Parathyroid adenoma (tissue), 2 donors: ENCODE measurements around the gene ZNF76.

Source experiments
- H2AFZ ChIP-seq: fragments of 300-600 bp; sonication (generic); one replicate; pipeline ENCODE4 v1.7.0; 2017; ENCODE audit warnings: antibody characterized with exemption, mild to moderate bottlenecking
- H3K27ac ChIP-seq: fragments of 300-600 bp; sonication (generic); one replicate; pipeline ENCODE4 v1.7.0; 2017
- H3K27me3 ChIP-seq: fragments of 300-600 bp; sonication (generic); one replicate; pipeline ENCODE4 v1.7.0; 2017; ENCODE audit warnings: low read length; ENCODE audit not compliant: control insufficient read depth, insufficient read depth
- H3K36me3 ChIP-seq: fragments of 300-600 bp; sonication (generic); one replicate; pipeline ENCODE4 v1.7.0; 2017; ENCODE audit warnings: low read length; ENCODE audit not compliant: control insufficient read depth, insufficient read depth
- H3K4me1 ChIP-seq: fragments of 300-600 bp; sonication (generic); one replicate; pipeline ENCODE4 v1.7.0; 2017; ENCODE audit warnings: control low read depth
- H3K4me2 ChIP-seq: fragments of 300-600 bp; sonication (generic); one replicate; pipeline ENCODE4 v1.7.0; 2017; ENCODE audit warnings: low read length
- H3K4me3 ChIP-seq: fragments of 300-600 bp; sonication (generic); one replicate; pipeline ENCODE4 v1.7.0; 2017; ENCODE audit warnings: low read depth, low read length
- H3K79me2 ChIP-seq: fragments of 300-600 bp; sonication (generic); one replicate; pipeline ENCODE4 v1.7.0; 2017; ENCODE audit warnings: control low read depth
- H3K9ac ChIP-seq: fragments of 300-600 bp; sonication (generic); one replicate; pipeline ENCODE4 v1.7.0; 2017; ENCODE audit warnings: mild to moderate bottlenecking
- H3K9me3 ChIP-seq: fragments of 300-600 bp; sonication (generic); one replicate; pipeline ENCODE4 v1.7.0; 2017; ENCODE audit warnings: low read length; ENCODE audit not compliant: control insufficient read depth
- CTCF ChIP-seq: fragments of 300-600 bp; sonication (generic); IDR thresholded peaks from one replicate; pipeline ENCODE4 v1.7.0; 2017; ENCODE audit warnings: antibody characterized with exemption, mild to moderate bottlenecking
- donor health status: primary hyperparathyroidism.

Gene ZNF76

GRCh38 chr6:35218456-35218855, 41.1 kb upstream of the ZNF76 start:
- no peak for TF ChIP-seq CTCF
- Histone ChIP-seq H3K9ac (no peak overlapping the region), H3K27ac (no peak overlapping the region), H3K27me3 (peaks cover 4% of the 10 kb centered on the region), H3K9me3 (no peaks in the 10 kb centered on the region), H3K4me1 (peaks cover 6% of the 10 kb centered on the region), H3K4me3 (no peak overlapping the region), H3K79me2 (no peaks in the 10 kb centered on the region), H2AFZ (no peak overlapping the region), H3K36me3 (no peaks in the 10 kb centered on the region), H3K4me2 (no peak overlapping the region)

- no peak overlapping the region for H3K4me3 ChIP-seq
- no peaks in the 10 kb centered on the region for H3K9me3 ChIP-seq
- peaks cover 4% of the 10 kb centered on the region for H3K4me1 ChIP-seq
- H3K4me2 ChIP-seq: no peak overlapping the region
- H3K27me3 ChIP-seq: no peaks in the 10 kb centered on the region
- no peak for TF ChIP-seq CTCF
- no peaks in the 10 kb centered on the region for H3K79me2 ChIP-seq
- H3K27ac ChIP-seq: no peak overlapping the region
- H3K9ac ChIP-seq: no peak overlapping the region
- H2AFZ ChIP-seq: no peak overlapping the region
- H3K36me3 ChIP-seq: no peaks in the 10 kb centered on the region
These were observed 39.7 kb upstream of the ZNF76 start for GRCh38 chr6:35219683-35220326.

- TF ChIP-seq CTCF: no peak
- H3K27me3 ChIP-seq: no peaks in the 10 kb centered on the region
- no peak overlapping the region for H3K27ac ChIP-seq
- no peak overlapping the region for H3K4me2 ChIP-seq
- no peaks in the 10 kb centered on the region for H3K36me3 ChIP-seq
- no peaks in the 10 kb centered on the region for H3K79me2 ChIP-seq
- no peaks in the 10 kb centered on the region for H3K9me3 ChIP-seq
- H3K4me1 ChIP-seq: peaks cover 4% of the 10 kb centered on the region
- no peak overlapping the region for H3K4me3 ChIP-seq
- H3K9ac ChIP-seq: no peak overlapping the region
- H2AFZ ChIP-seq: no peak overlapping the region
These were observed 38.8 kb upstream of the ZNF76 start for GRCh38 chr6:35220711-35221110.

- TF ChIP-seq CTCF: no peak
- no peaks in the 10 kb centered on the region for H3K36me3 ChIP-seq
- H3K79me2 ChIP-seq: no peaks in the 10 kb centered on the region
- no peaks in the 10 kb centered on the region for H3K9me3 ChIP-seq
- H2AFZ ChIP-seq: no peak overlapping the region
- H3K9ac ChIP-seq: no peak overlapping the region
- H3K27me3 ChIP-seq: no peaks in the 10 kb centered on the region
- no peak overlapping the region for H3K4me2 ChIP-seq
- no peak overlapping the region for H3K4me3 ChIP-seq
- no peak overlapping the region for H3K27ac ChIP-seq
- no peaks in the 10 kb centered on the region for H3K4me1 ChIP-seq
These were observed 36.1 kb upstream of the ZNF76 start for GRCh38 chr6:35223396-35223795.

- H3K9ac ChIP-seq: no peak overlapping the region
- no peak overlapping the region for H3K4me2 ChIP-seq
- no peak overlapping the region for H3K4me3 ChIP-seq
- H3K9me3 ChIP-seq: no peaks in the 10 kb centered on the region
- H3K79me2 ChIP-seq: no peaks in the 10 kb centered on the region
- no peak overlapping the region for H3K27ac ChIP-seq
- no peaks in the 10 kb centered on the region for H3K27me3 ChIP-seq
- no peak overlapping the region for H2AFZ ChIP-seq
- H3K36me3 ChIP-seq: no peaks in the 10 kb centered on the region
- no peaks in the 10 kb centered on the region for H3K4me1 ChIP-seq
- no peak for TF ChIP-seq CTCF
These were observed 34.8 kb upstream of the ZNF76 start for GRCh38 chr6:35224720-35225119.
